Measurements from ENCODE around the gene MMP8. TPM values are rescaled to one million over a fixed set of nuclear protein-coding genes. Genes with fewer than 3 reads are reported as not detected.

The MMP8 gene
- total RNA-seq, 1 experiment from 2014 or later: not detected

DNA sequence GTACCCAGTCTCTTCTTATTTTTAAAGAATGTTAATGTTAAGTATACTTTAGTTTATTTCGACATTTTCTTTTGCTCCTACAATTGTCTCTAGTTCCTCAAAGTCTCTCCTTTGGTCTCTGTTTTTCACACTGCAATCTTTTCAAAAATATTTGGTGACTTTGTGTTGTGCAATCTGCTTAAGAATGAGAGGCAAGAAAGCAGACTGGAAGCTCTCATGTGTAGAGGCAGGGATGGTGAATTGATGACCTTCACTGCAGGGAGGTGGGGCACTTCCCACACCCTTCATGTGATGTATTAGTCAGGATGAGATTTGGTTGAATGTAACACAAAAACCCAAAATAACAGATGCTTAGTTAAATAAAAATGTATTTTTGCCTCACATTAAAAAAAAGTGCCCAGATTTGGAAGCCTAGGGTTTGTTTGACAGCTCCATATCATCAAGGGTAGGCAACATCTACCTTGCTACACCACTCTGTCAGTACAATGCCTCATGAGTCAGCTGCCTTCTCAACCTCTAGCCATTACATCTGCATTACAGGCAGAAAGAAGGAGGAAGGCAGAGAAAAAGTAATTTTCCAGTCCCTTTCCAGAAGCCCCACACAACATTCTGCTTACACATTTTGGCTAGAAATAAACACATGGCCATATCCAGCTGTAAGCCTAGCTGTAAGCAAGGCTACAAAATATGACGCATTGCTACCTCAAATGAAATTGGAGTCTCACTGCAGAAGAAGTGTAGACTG lies 15.4 kb downstream of the MMP8 start:
- Histone ChIP-seq H3K4ac (ENCODE audit: low read depth, low read length) (no peak overlapping the region), H2AFZ (ENCODE audit: low read length) (no peak overlapping the region), H3K79me2 (ENCODE audit: insufficient read depth, low read length) (no peaks in the 10 kb centered on the region), H3K18ac (ENCODE audit: insufficient read length, low read depth, low read length) (no peak overlapping the region), H4K5ac (ENCODE audit: insufficient read length, low read depth, low read length) (no peak overlapping the region), H4K91ac (ENCODE audit: insufficient read length, low read depth, low read length) (no peak overlapping the region), H3K23me2 (ENCODE audit: insufficient read length, low read depth, low read length, poor library complexity, severe bottlenecking) (no peaks in the 10 kb centered on the region), H3T11ph (ENCODE audit: low read length) (no peak overlapping the region), H3K79me1 (ENCODE audit: insufficient read depth, low read depth, low read length, poor library complexity, severe bottlenecking) (no peaks in the 10 kb centered on the region), H3K23ac (ENCODE audit: insufficient read length, low read depth, low read length) (no peak overlapping the region), H4K20me1 (ENCODE audit: control insufficient read depth, insufficient read depth, insufficient read length) (no peaks in the 10 kb centered on the region), H2BK12ac (ENCODE audit: insufficient read length, low read depth, low read length) (no peak overlapping the region), H3K4me1 (ENCODE audit: insufficient read depth, low read length) (no peaks in the 10 kb centered on the region), H3K27ac (ENCODE audit: insufficient read length, low read depth, low read length) (no peak overlapping the region), H3K27me3 (ENCODE audit: insufficient read depth, low read length) (no peaks in the 10 kb centered on the region), H3K9me3 (ENCODE audit: control insufficient read depth, low read depth, low read length) (no peaks in the 10 kb centered on the region), H3K56ac (ENCODE audit: insufficient read length, low read depth, low read length) (no peak overlapping the region), H3K9ac (ENCODE audit: extremely low read depth, insufficient read length, low read length) (no peak overlapping the region), H2BK15ac (ENCODE audit: low read depth, low read length) (no peak overlapping the region), H2BK120ac (ENCODE audit: low read depth, low read length, poor library complexity, severe bottlenecking) (no peak overlapping the region), H4K8ac (replicated peaks; ENCODE audit: insufficient read length, low read depth, low read length) (no peak overlapping the region), H2AK5ac (ENCODE audit: insufficient read length, low read length) (no peak overlapping the region), H2BK5ac (ENCODE audit: insufficient read length, low read length) (no peak overlapping the region), H3K4me2 (ENCODE audit: insufficient read depth, insufficient read length, low read length) (no peak overlapping the region), H2BK20ac (ENCODE audit: low read depth, low read length, poor library complexity, severe bottlenecking) (no peak overlapping the region), H3K14ac (ENCODE audit: insufficient read depth, low read length) (no peak overlapping the region)
- no peaks in the 10 kb centered on the region; the same call in 1 of the 2 replicates for H3K27me3 Mint-ChIP-seq (ENCODE audit: low read depth)
- no peak overlapping the region for H3K27ac Mint-ChIP-seq
- WGBS (ENCODE audit: extremely low coverage, insufficient read length, low lambda C conversion rate): no CpG with 5 or more reads among the region's 2 CpGs
- no peaks in the 10 kb centered on the region for H3K9me3 Mint-ChIP-seq
- DNase-seq: no peak
- TF ChIP-seq, protein P1, sequence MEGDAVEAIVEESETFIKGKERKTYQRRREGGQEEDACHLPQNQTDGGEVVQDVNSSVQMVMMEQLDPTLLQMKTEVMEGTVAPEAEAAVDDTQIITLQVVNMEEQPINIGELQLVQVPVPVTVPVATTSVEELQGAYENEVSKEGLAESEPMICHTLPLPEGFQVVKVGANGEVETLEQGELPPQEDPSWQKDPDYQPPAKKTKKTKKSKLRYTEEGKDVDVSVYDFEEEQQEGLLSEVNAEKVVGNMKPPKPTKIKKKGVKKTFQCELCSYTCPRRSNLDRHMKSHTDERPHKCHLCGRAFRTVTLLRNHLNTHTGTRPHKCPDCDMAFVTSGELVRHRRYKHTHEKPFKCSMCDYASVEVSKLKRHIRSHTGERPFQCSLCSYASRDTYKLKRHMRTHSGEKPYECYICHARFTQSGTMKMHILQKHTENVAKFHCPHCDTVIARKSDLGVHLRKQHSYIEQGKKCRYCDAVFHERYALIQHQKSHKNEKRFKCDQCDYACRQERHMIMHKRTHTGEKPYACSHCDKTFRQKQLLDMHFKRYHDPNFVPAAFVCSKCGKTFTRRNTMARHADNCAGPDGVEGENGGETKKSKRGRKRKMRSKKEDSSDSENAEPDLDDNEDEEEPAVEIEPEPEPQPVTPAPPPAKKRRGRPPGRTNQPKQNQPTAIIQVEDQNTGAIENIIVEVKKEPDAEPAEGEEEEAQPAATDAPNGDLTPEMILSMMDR (conservative IDR thresholded peaks at IDR 0.05): no peak
- no peaks in the 10 kb centered on the region for H3K36me3 Mint-ChIP-seq (ENCODE audit: insufficient read depth in 1 of 3, low read depth in 3 of 3)
- no peak overlapping the region for H3K4me3 Mint-ChIP-seq
- H3K4me1 Mint-ChIP-seq: peaks cover 3 to 6% of the 10 kb centered on the region in 2 experiments; a peak in 3 of 4 replicates
